HL-60 (cell line): ENCODE results near the gene ZP4.

Experiments
- DNase-seq, 2 experiments: peaks; one replicate each; pipeline ENCODE4 v3.0.0-alpha.2; 2010 to 2020; ENCODE audit warnings: low read depth in 1 of 2, low spot score in 1 of 2
- H3K27ac ChIP-seq: fragments of 250-450 bp; sonication (Bioruptor Pico); replicated peaks from 2 replicates; pipeline ENCODE4 v1.5.1; 2020; ENCODE audit warnings: mild to moderate bottlenecking, moderate library complexity
- H3K27me3 ChIP-seq: fragments of 250-450 bp; sonication (Bioruptor Pico); 2 replicates; pipeline ENCODE4 v1.5.1; 2021; ENCODE audit warnings: mild to moderate bottlenecking, moderate library complexity; ENCODE audit not compliant: insufficient read depth, poor library complexity, severe bottlenecking
- H3K4me3 ChIP-seq: replicated peaks from 2 replicates; pipeline ENCODE4 v1.5.1; 2011; ENCODE audit warnings: mild to moderate bottlenecking, control low read depth, low read length; ENCODE audit not compliant: insufficient read depth
- GABPA ChIP-seq: IDR thresholded peaks from 2 replicates; pipeline ENCODE4 v1.6.1; 2012; ENCODE audit warnings: low read depth
- POLR2AphosphoS5 ChIP-seq: IDR thresholded peaks from 2 replicates; pipeline ENCODE4 v1.6.1; 2012; ENCODE audit warnings: low read depth
- SPI1 ChIP-seq: IDR thresholded peaks from 2 replicates; pipeline ENCODE4 v1.6.1; 2012; ENCODE audit warnings: low read depth, mild to moderate bottlenecking, borderline replicate concordance
- TF ChIP-seq, protein P1 (sequence below): IDR thresholded peaks from one replicate; pipeline ENCODE4 v1.5.1; 2011; ENCODE audit warnings: low read length, control low read depth, inconsistent platforms; ENCODE audit not compliant: insufficient read depth
- TF ChIP-seq, protein P2 (sequence below): IDR thresholded peaks from 2 replicates; pipeline ENCODE4 v1.6.1; 2012; ENCODE audit warnings: low read depth; ENCODE audit not compliant: insufficient replicate concordance

The ZP4 gene

DNA sequence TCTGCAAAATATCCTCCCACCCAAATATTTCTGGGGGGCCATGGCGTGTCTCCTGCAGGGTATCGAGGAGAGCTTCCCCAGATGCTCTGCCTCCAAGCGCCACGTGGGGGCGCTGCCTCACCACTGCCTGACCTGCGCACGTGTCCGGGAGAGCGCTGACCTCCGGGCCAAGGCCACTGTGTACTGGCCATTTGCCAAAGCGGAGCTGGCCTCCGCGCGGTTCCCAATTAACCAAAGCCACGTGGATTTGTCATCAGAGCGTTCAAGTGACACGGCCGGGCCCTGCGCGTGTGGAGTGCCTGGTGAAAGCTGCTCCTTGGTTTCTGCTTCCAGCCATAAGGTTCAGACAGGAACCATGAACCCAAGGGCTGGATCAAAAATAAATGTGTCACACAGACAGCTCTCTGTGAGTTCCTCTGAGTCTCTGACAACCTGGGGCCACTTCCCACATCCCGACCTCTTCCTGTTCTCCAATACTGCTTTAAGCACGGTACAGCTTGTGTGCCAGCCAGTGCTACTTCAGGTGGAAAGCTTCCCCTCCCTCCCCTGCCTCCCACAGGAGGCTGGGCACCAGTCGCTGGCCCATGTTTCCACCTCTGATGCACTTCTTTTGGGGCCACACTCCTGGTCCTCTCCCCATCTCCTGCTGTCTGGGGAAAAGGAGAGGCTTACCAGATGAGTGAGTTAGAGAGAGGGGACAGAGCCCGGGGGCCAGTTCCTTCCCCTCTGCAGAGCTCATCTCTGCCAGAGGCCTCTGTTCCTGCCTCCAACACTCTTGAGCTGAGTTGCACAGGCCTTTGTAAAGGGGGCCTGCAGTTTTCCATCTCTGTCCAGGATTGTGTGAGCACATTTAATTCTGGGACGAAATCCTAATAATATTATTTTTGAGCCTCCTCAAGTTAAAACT, 26.1 kb downstream of the ZP4 start:
- TF ChIP-seq, protein P1, sequence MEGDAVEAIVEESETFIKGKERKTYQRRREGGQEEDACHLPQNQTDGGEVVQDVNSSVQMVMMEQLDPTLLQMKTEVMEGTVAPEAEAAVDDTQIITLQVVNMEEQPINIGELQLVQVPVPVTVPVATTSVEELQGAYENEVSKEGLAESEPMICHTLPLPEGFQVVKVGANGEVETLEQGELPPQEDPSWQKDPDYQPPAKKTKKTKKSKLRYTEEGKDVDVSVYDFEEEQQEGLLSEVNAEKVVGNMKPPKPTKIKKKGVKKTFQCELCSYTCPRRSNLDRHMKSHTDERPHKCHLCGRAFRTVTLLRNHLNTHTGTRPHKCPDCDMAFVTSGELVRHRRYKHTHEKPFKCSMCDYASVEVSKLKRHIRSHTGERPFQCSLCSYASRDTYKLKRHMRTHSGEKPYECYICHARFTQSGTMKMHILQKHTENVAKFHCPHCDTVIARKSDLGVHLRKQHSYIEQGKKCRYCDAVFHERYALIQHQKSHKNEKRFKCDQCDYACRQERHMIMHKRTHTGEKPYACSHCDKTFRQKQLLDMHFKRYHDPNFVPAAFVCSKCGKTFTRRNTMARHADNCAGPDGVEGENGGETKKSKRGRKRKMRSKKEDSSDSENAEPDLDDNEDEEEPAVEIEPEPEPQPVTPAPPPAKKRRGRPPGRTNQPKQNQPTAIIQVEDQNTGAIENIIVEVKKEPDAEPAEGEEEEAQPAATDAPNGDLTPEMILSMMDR, result peak; percentile 80
- TF ChIP-seq GABPA (no peak), POLR2AphosphoS5 (no peak), SPI1 (no peak)
- Histone ChIP-seq H3K4me3 (peak overlapping the region; percentile 26; the same call in 1 of the 2 replicates), H3K27ac (no peak overlapping the region), H3K27me3 (no peaks in the 10 kb centered on the region)
- DNase-seq, result peak; percentile 14 to 32

DNA sequence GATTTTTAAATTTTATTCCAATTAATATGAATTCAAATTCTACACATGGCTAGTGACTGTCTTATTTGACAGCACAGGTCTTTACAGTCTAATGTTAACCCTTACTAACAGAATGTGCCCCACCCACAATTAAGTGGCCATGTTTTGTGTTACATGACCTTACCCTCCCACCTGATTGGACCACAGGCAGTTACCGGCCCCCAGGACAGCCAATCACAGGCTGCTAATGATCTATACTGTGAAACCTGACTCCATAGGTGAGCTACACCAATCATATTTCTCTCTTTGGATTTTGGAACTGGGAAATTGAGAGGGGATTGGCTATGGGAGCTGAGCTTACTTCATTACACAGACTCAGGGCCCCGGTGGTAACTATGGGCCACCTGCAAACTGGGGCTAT, 27.5 kb downstream of the ZP4 start:
- TF ChIP-seq, protein P2, sequence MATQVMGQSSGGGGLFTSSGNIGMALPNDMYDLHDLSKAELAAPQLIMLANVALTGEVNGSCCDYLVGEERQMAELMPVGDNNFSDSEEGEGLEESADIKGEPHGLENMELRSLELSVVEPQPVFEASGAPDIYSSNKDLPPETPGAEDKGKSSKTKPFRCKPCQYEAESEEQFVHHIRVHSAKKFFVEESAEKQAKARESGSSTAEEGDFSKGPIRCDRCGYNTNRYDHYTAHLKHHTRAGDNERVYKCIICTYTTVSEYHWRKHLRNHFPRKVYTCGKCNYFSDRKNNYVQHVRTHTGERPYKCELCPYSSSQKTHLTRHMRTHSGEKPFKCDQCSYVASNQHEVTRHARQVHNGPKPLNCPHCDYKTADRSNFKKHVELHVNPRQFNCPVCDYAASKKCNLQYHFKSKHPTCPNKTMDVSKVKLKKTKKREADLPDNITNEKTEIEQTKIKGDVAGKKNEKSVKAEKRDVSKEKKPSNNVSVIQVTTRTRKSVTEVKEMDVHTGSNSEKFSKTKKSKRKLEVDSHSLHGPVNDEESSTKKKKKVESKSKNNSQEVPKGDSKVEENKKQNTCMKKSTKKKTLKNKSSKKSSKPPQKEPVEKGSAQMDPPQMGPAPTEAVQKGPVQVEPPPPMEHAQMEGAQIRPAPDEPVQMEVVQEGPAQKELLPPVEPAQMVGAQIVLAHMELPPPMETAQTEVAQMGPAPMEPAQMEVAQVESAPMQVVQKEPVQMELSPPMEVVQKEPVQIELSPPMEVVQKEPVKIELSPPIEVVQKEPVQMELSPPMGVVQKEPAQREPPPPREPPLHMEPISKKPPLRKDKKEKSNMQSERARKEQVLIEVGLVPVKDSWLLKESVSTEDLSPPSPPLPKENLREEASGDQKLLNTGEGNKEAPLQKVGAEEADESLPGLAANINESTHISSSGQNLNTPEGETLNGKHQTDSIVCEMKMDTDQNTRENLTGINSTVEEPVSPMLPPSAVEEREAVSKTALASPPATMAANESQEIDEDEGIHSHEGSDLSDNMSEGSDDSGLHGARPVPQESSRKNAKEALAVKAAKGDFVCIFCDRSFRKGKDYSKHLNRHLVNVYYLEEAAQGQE, result no peak
- TF ChIP-seq SPI1, result no peak
- TF ChIP-seq, protein P1, result no peak
- no peak for TF ChIP-seq GABPA
- TF ChIP-seq POLR2AphosphoS5, result no peak
- no peak for DNase-seq
- H3K27ac ChIP-seq, result no peak overlapping the region
- H3K4me3 ChIP-seq, result no peak overlapping the region
- H3K27me3 ChIP-seq, result no peaks in the 10 kb centered on the region

DNA sequence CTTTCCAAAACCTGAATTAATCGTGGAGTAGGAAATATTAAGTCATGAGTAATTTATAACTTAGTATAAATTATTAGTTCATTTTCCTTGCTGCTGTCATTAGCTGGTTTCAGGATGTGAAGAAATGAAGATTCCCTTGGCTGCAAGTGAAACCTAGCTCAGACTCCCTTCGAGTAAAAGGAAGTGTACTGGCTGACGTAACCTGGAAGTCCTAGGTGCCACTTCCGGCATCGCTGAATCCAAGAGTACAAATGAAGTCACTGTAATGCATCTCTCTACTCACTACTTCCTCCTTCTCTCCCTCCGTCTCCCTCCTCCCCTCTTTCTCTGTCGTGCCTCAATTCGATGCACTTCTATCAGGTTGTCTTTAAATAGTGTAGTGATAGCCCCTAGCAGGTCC, 28.8 kb downstream of the ZP4 start:
- TF ChIP-seq, protein P1, result no peak
- TF ChIP-seq SPI1, result peak; percentile 42; the same call in 1 of the 2 replicates
- peak; percentile 86 for TF ChIP-seq GABPA
- Histone ChIP-seq H3K27me3 (no peaks in the 10 kb centered on the region), H3K4me3 (no peak overlapping the region), H3K27ac (no peak overlapping the region)
- peak; percentile 51 to 65 for DNase-seq

DNA sequence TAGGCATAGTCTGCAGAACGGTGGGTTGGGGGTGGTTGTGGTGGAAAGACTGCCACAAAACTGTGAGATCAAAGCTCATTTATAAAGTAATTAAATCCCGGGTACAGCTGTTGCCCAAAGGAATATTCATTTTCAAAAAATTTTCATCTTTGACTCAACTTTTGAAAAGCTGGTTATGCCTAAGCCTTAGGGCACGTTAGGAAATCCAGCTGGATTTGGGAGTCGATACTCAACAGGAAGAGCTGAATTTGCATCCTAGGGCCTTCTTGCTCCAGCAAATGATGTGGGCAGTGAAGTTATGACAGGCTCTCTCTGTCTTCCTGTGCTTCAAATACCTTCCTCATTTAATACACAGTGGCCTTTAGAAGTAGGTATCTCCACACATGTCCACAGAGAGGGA, 31.7 kb downstream of the ZP4 start:
- Histone ChIP-seq H3K4me3 (no peak overlapping the region), H3K27me3 (no peaks in the 10 kb centered on the region), H3K27ac (no peak overlapping the region)
- TF ChIP-seq POLR2AphosphoS5 (no peak), GABPA (no peak), SPI1 (no peak)
- TF ChIP-seq, protein P1, result no peak
- TF ChIP-seq, protein P2, result no peak
- no peak for DNase-seq
